ENCODE results near the gene MRAP.

- TF ChIP-seq, protein P1, sequence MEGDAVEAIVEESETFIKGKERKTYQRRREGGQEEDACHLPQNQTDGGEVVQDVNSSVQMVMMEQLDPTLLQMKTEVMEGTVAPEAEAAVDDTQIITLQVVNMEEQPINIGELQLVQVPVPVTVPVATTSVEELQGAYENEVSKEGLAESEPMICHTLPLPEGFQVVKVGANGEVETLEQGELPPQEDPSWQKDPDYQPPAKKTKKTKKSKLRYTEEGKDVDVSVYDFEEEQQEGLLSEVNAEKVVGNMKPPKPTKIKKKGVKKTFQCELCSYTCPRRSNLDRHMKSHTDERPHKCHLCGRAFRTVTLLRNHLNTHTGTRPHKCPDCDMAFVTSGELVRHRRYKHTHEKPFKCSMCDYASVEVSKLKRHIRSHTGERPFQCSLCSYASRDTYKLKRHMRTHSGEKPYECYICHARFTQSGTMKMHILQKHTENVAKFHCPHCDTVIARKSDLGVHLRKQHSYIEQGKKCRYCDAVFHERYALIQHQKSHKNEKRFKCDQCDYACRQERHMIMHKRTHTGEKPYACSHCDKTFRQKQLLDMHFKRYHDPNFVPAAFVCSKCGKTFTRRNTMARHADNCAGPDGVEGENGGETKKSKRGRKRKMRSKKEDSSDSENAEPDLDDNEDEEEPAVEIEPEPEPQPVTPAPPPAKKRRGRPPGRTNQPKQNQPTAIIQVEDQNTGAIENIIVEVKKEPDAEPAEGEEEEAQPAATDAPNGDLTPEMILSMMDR (IDR thresholded peaks at IDR 0.05; ENCODE audit: poor library complexity, severe bottlenecking) = no peak
- TF ChIP-seq EZH2 (IDR thresholded peaks at IDR 0.05; ENCODE audit: borderline replicate concordance, insufficient read depth, low read length, poor library complexity, severe bottlenecking) (no peak), TAF1 (IDR thresholded peaks at IDR 0.05; ENCODE audit: low read depth) (no peak), SMC3 (conservative IDR thresholded peaks at IDR 0.05; ENCODE audit: poor library complexity) (no peak)
- TF ChIP-seq, protein P2, sequence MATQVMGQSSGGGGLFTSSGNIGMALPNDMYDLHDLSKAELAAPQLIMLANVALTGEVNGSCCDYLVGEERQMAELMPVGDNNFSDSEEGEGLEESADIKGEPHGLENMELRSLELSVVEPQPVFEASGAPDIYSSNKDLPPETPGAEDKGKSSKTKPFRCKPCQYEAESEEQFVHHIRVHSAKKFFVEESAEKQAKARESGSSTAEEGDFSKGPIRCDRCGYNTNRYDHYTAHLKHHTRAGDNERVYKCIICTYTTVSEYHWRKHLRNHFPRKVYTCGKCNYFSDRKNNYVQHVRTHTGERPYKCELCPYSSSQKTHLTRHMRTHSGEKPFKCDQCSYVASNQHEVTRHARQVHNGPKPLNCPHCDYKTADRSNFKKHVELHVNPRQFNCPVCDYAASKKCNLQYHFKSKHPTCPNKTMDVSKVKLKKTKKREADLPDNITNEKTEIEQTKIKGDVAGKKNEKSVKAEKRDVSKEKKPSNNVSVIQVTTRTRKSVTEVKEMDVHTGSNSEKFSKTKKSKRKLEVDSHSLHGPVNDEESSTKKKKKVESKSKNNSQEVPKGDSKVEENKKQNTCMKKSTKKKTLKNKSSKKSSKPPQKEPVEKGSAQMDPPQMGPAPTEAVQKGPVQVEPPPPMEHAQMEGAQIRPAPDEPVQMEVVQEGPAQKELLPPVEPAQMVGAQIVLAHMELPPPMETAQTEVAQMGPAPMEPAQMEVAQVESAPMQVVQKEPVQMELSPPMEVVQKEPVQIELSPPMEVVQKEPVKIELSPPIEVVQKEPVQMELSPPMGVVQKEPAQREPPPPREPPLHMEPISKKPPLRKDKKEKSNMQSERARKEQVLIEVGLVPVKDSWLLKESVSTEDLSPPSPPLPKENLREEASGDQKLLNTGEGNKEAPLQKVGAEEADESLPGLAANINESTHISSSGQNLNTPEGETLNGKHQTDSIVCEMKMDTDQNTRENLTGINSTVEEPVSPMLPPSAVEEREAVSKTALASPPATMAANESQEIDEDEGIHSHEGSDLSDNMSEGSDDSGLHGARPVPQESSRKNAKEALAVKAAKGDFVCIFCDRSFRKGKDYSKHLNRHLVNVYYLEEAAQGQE (IDR thresholded peaks at IDR 0.05; ENCODE audit: borderline replicate concordance) = no peak
Measured at GRCh38 chr21:32256251-32256650, 42.4 kb upstream of the MRAP start.

All from neural cell (in vitro differentiated cells).